Dermis microvascular lymphatic vessel endothelial cell (primary cell): ENCODE data around the gene UGT1A5. TPM values are rescaled to one million over a fixed set of nuclear protein-coding genes. Genes with fewer than 3 reads are reported as not detected.

Source experiments
- DNase-seq, 2 donors: peaks; one replicate each; pipeline versions ENCODE4 v3.0.0 to v3.0.0-alpha.2; 2010; ENCODE audit warnings: low read depth in 2 of 2
- total RNA-seq: library from RNA; depleted of rRNA; stranded (reverse); fragments of >200 nt; gene quantifications from 2 replicates; pipeline ENCODE4 v1.2.1, GENCODE V29; 2014

UGT1A5 gene
- total RNA-seq, 1 donor from 2014 or later, result not detected

DNA sequence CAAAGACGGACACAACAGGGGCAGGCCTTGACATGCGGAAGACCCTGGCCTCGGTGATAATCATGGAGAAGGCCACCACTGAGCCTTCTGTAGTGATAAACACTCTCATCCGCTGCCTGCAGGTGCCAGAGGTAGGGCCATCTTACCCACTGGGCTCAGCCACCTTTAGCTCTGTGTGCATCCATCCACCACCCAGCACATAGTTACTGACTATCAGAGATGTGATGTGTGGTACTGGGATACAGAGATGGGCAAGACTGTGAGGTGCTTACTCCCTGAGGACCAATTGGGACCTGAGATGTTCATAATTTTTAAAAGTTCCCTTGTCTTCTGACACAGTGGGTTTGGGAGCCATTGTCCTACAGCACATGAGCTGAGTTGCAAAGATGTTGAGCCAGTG lies 67.0 kb downstream of the UGT1A5 start:
- no peak for DNase-seq

DNA sequence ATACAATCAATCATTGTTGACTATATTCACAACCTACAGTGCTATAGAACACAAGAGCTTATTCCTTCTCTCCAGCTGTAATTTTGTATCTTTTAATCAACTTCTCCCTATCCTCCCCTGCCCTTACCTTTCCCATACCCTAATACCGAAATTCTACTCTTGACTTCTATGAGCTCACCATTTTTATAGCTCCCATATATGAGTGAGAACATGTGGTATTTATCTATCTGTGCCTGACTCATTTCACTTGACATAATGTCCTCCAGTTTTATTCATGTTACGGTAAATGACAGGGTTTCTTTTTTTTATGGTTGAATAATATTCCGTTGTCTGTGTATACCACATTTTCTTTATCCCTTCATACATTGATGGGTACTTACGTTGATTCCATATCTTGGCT lies 68.1 kb downstream of the UGT1A5 start:
- DNase-seq, result no peak

DNA sequence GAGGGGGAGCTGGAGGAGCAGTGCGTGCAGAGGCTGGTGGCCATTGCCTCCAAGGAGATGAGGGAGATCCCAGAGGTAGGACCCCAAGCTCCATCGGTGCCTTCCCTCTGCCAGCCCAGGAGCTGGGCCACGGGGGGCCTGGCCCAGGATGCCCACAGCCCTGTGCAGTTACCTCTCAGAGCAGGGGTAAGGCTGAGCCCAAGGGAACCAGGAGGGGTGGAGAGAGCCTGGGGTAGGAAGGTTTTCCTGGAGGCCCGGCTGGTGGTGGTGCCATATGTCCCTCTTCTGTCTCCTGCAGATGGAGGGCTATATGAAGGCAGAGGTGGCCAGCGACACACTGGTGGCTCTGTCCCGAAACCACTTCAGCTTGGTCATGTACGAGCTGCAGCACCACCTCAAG lies 76.8 kb downstream of the UGT1A5 start:
- no peak for DNase-seq

- no peak for DNase-seq
Observed at GRCh38 chr2:233791151-233791882, 78.6 kb downstream of the UGT1A5 start.

DNA sequence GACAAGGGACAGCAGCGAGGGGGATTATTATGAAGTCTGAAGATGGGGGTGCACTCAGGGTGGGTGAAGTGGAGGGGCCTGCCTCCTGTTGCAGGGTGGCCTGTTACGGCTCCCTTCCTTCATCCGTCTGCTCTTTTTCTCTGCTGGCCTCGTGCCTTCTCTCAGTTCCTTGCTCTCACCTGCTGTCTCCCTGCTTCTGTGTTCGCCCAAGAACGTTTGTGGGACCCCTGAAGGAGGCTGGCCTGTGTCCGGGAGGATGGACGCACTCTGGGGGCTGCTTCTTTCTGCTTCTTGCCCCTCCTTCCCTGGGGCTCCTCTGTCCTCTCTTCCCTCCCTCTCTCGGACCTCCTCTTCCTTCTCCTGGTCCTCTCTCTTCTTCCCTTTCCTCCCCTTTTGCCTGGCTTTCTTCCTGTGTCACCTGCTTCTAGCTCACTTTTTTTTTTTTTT lies 79.2 kb downstream of the UGT1A5 start:
- no peak for DNase-seq

DNA sequence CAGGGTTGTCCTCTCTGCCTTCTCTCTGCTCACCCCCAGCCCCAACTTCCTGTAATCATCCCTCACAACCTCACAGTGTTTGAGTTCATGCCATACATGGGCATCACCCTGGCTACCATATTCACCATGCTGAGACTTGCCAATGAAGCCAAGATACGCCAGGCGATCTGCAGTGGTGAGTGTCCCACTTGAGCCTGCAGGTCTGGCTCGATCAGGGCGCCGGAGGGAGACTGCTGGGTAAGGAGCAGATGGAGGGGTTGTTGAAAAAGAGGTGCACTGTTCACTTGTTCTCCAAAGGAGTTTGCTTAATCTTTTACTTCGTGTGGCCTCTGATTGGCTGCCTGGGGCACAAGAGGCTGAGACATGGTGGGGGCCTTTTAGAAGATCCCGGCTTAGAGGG lies 80.0 kb downstream of the UGT1A5 start:
- DNase-seq, result no peak

GRCh38 chr2:233793465-233794127 lies 80.9 kb downstream of the UGT1A5 start:
- no peak for DNase-seq

DNA sequence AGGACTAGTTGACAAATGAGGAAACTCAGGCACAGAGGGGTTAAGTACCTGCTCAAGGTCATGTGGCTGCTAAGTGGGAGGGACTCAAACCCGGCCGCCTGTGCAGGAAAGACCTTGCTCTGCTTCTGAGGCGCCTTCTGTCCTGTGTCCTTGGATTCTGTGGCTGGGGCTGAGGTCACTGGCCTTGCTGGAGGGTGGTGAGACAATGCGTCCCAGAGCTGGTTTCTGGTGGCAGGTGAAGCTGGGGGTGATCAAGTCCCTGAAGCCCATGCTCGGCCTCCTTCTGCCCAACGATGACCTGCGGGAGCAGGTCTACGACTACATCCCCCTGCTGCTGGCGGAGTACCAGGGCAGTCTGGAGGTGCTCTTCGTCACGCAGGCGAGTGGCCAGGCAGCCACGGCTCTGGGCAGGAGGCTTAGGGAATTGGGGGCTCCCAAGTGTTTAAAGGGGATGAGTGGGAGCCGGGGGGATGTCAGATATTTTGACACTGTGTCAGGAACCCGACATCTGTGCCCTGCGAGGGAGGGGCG lies 81.5 kb downstream of the UGT1A5 start:
- DNase-seq, result no peak

- no peak for DNase-seq
Observed at GRCh38 chr2:233795735-233796171, 83.0 kb downstream of the UGT1A5 start.

GRCh38 chr2:233796254-233796653 lies 83.5 kb downstream of the UGT1A5 start:
- no peak for DNase-seq

DNA sequence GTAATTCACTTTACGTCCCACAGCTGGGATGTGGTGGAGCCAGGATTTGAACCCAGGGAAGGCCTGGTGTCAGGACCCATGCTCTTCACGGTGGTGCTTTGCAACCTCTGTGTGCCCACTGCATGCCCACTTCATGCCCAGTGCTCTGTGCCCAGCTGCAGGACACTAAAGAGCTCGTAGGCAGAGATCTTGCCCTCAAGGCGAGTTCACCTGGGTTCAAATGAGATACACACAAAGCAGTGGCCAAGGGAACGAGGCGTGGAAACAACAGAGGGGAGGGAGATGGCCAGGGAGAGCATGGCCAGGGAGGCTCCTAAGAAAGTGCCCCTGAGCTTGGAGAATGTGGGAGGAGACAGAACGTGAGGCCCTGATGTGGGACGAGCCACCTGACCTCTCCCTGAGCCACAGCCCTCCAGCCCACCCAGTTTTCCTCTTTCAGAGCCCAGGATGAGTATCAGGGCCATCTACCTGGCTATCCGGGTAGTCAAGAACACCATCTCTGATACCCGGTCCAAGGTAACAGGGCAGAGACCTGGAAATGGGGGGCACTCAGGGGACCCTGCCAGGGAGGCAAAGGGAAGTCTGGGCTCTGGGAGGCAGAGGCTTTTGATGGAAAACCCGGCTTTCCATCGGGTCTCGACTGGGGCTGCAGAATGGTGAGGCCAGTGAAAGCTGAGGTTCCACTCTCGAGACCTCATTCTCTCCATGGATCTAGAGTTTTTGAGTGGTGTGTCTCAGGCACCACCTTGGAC lies 85.8 kb downstream of the UGT1A5 start:
- DNase-seq, result no peak

GRCh38 chr2:233799087-233799665 lies 86.5 kb downstream of the UGT1A5 start:
- DNase-seq, result no peak

- DNase-seq, result no peak
Observed at GRCh38 chr2:233799716-233800115, 87.0 kb downstream of the UGT1A5 start.

GRCh38 chr2:233800208-233800607 lies 87.5 kb downstream of the UGT1A5 start:
- DNase-seq, result no peak

GRCh38 chr2:233801357-233802131 lies 88.8 kb downstream of the UGT1A5 start:
- no peak for DNase-seq

GRCh38 chr2:233802132-233802815 lies 89.6 kb downstream of the UGT1A5 start:
- DNase-seq, result no peak

DNA sequence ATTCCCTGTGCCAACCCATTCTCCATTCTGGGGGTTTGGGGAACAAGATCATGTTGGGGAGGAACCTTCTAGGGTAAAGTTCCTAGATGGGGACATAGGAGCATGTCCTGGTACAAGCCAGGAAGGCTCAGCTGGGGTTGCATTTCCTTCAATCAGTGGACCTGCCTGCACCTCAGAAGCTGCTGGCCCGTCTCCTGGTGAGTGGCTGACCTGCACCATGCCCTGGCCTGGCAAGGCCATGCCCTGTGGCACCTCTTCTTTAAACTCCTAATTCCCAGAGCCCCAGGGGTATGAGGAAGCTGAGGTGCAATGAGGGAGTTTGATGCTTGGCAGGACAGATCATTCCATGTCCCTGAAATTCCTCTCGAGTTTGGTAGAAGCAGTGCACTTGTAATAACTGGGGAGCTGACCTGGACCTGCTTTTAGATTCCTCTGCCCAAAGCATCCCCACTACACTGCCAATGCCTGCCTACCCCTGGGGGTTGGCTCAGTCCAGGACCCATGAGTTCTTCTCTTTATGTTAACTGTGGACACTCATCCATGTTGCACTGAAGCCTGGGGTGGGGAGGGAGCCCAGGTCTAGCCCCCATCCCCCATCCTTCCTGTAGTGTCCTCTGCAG lies 90.7 kb downstream of the UGT1A5 start:
- DNase-seq, result no peak

DNA sequence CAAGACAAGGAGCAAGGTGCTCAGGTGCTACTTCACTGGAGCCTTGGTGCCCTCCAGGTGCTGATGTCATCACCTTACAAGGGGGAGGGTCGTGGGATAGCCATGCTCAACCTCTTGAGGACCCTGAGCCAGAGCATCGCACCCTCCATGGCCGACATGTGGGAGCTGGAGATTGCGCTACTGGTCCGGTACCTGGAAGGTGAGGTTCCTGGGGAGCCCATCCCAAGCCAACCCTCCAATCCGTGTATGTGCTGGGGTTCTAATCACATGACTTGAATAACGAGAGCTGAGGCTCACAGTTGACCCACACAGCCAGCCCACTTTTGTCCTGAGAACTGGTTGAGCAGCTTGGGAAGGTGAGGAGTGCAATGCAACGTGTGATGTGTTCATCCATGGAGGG lies 91.3 kb downstream of the UGT1A5 start:
- DNase-seq, result no peak

DNA sequence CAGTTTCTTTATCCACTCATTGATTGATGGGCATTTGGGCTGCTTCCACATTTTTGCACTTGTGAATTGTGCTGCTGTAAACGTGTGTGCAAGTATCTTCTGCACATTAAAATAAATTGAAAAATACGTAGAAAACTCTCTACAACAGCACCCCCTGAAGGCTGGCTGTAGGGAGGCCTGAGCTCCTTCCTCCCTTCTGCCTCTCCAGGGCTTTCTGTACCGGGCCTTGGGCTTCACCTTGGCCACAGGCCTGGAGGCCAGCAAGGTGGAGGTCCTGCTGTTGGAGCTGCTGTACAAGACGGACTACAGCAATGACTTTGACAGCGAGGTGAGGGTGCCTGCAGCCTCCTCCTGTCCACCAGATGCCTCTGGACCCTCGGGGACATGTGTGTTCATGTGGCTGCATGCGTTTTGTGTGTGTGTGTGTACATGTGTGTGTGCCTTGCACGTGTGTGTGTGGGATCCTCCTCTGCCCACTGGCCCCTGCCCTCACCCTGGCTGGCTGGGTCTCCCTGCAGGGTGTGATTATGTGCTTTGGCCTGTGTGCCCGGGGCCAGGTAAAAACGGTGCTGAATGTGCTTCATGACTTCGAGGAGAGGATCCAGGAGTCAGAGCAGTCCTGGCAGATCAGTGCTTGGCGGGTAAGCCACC lies 94.6 kb downstream of the UGT1A5 start:
- no peak for DNase-seq
